Omental fat pad (tissue), 4 donors: ENCODE measurements around the gene RDH12. TPM values are rescaled to one million over a fixed set of nuclear protein-coding genes. Genes with fewer than 3 reads are reported as not detected.

ENCODE experiments used
- ATAC-seq: fragments of 150-250 bp; one replicate; pipeline ENCODE4 v1.9.1; 2016; ENCODE audit warnings: mild to moderate bottlenecking, moderate library complexity; ENCODE audit not compliant: low FRiP score
- DNase-seq: peaks from one replicate; pipeline ENCODE4 v3.0.0-alpha.2; 2019; ENCODE audit warnings: low spot score
- total RNA-seq, 4 donors: library from RNA; depleted of rRNA; stranded (reverse); fragments of >200 nt; gene quantifications; one replicate each; pipeline ENCODE4 v1.1.0, GENCODE V29; 2016
- TF ChIP-seq, protein P1 (sequence below), 3 donors: fragments of 450-650 bp; IDR thresholded peaks; one replicate each; pipeline ENCODE4 v1.5.1; 2016 to 2017; ENCODE audit warnings: antibody characterized with exemption in 3 of 3, mild to moderate bottlenecking in 3 of 3, moderate library complexity in 2 of 3

The RDH12 gene
- total RNA-seq, 4 donors from 2014 or later, result 0.28 TPM; not detected in 3

DNA sequence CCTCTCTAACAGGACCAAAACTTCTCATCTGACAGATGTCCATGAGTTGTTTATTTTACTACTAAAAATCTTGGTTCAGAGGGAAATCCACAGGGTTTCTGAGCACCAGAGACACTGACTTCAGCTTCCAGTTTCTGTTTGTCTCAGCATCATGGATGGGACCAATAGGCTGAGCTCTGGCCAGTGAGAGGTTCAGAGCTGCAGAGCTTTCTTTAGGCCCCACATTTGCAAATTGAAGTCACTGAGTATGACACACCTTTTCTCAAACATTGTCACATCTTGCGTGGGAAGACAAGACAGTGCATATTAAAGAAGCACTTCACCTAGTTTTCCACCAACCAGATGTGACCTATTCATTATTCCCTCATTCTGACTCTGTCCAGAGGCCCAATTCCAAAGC is 45.2 kb downstream of the RDH12 start:
- no peak for ATAC-seq
- no peak for DNase-seq
- TF ChIP-seq, protein P1, sequence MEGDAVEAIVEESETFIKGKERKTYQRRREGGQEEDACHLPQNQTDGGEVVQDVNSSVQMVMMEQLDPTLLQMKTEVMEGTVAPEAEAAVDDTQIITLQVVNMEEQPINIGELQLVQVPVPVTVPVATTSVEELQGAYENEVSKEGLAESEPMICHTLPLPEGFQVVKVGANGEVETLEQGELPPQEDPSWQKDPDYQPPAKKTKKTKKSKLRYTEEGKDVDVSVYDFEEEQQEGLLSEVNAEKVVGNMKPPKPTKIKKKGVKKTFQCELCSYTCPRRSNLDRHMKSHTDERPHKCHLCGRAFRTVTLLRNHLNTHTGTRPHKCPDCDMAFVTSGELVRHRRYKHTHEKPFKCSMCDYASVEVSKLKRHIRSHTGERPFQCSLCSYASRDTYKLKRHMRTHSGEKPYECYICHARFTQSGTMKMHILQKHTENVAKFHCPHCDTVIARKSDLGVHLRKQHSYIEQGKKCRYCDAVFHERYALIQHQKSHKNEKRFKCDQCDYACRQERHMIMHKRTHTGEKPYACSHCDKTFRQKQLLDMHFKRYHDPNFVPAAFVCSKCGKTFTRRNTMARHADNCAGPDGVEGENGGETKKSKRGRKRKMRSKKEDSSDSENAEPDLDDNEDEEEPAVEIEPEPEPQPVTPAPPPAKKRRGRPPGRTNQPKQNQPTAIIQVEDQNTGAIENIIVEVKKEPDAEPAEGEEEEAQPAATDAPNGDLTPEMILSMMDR (IDR thresholded peaks at IDR 0.05), result no peak

DNA sequence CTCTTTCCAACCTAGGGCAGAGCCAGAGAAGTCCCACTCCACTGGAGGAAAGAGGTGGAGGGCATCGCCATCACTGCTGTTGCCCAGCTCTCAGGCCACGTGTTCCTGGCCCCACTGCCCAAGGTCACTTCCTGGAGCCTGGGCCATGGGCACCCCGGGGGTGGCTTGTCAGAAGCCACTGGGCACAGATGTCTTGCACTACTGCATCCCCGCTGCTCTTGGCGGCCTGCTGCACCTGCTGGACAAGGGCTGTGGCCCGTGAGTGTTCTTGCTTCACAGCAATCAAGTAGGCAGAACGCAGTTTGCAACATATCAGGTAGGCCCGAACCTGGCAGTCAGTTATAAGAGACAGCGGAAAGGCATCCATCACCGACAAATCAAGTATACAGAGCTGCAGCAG is 46.6 kb downstream of the RDH12 start:
- ATAC-seq (no peak), DNase-seq (no peak)
- TF ChIP-seq, protein P1 (IDR thresholded peaks at IDR 0.05), result no peak

DNA sequence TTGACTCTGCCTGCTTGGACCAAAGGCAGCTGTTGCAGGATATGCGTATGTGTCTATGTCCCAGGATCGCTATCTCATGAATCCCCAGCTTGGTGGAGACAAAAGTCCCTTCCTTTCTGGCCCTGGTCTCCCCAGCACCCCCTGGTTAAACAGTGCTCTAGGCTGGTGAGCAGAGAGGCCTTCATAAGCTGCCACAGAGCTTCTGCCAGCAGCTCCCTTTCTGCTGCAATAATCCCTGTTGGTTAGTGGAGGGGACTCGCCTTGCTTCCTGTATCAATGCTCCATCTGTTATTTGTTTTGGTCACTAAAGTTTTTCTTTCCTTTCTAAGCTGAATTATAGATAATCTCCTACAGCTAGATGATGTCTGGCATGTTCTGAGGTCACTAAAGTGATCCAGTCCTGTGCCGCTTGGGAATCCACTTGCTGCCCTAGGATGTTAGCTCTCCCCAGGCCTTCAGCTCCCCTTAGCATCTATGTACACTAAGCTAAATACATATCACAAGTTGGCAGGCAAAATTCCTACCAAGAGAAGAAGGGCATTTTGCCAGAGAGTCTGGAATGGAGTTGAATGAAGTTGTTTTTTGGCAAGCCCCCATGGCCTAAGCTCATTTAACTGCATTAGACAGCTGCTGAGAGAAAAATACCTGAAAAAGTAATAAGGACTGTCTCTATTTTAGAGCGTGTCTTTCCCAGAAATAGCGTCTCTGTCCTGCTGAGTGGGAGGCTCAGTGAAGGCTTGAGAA is 47.8 kb downstream of the RDH12 start:
- DNase-seq (no peak), ATAC-seq (no peak)

DNA sequence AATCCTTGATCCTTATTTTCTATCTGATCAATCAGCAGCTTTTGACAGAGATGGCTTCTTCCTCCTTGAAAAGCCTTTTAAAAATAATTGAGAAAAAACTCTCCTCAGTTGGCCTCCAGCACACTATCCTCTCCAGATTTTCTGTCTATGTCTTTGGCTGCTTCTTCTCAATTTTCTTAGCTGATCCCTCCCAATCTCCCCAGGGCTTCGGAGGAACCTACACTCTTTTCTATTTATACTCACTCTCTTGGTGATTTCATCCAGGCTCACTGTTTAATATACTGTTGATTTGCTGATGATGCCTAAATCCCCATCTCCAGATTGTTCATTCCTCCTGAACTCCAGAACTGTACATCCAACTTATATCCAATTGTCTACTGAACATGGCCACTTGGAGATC is 54.8 kb downstream of the RDH12 start:
- TF ChIP-seq, protein P1 (IDR thresholded peaks at IDR 0.05), result no peak
- no peak for DNase-seq
- ATAC-seq, result no peak

More for the DNA sequence above, 47.8 kb downstream of the RDH12 start:
- TF ChIP-seq, protein P1 (IDR thresholded peaks at IDR 0.05), result no peak

GRCh38 chr14:67757175-67757574 is 55.5 kb downstream of the RDH12 start:
- TF ChIP-seq, protein P1 (IDR thresholded peaks at IDR 0.05), result no peak
- no peak for ATAC-seq
- no peak for DNase-seq

DNA sequence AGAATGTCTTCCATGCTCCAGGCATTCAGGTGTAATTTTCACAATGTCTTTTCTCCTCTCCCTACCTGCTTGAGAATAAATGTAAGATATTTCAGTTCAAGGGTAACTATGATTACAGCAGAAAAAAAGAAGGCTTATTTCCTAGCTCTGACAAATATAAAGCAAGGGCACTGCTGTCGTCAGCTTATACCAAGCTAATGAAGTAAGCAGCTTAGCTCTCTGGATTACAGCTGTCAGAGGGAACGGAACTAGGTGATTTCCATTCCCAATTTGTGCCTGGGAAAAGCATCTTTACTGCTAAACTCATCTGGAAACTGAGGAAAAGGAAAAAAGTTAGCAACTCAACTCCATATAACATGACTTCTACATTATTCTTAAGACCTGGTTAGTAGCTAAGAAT is 58.2 kb downstream of the RDH12 start:
- no peak for DNase-seq
- TF ChIP-seq, protein P1 (IDR thresholded peaks at IDR 0.05), result no peak
- ATAC-seq, result no peak

DNA sequence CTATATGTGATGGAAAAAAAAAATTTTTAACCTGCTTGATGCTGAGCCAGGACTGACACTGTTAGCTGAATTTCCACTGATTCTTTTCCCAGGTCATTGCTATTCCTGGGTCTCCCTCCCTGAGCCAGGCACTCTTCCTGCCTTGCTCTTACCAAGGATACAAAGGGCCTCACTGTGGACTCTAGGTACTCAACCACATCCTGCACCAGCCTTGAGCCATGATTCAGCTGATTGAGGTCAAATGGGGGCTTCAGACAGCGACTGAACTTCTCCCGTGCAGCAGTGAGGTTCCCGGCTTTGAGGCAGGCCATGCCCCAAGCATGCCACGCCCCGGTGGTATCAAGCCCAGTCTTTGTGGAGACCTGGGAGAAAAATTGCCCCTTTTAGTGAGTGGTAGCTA is 60.4 kb downstream of the RDH12 start:
- ATAC-seq (no peak), DNase-seq (no peak)
- TF ChIP-seq, protein P1 (IDR thresholded peaks at IDR 0.05), result no peak
